Mucosa of stomach (tissue), 1 donor: ENCODE results near the gene XRCC3.

Experiments used
- H3K27me3 ChIP-seq: one replicate; pipeline ENCODE4 v1.7.0; 2013; ENCODE audit warnings: mild to moderate bottlenecking, low read length; ENCODE audit not compliant: control insufficient read depth, insufficient read depth
- H3K36me3 ChIP-seq: one replicate; pipeline ENCODE4 v1.7.0; 2013; ENCODE audit warnings: low read length; ENCODE audit not compliant: control insufficient read depth, insufficient read depth
- H3K4me1 ChIP-seq: one replicate; pipeline ENCODE4 v1.7.0; 2013; ENCODE audit warnings: mild to moderate bottlenecking, low read length; ENCODE audit not compliant: control insufficient read depth, insufficient read depth
- H3K4me3 ChIP-seq: one replicate; pipeline ENCODE4 v1.7.0; 2013; ENCODE audit warnings: low read length
- H3K9ac ChIP-seq: one replicate; pipeline ENCODE4 v1.7.0; 2013; ENCODE audit warnings: mild to moderate bottlenecking, low read length, moderate library complexity
- H3K9me3 ChIP-seq: one replicate; pipeline ENCODE4 v1.7.0; 2013; ENCODE audit warnings: mild to moderate bottlenecking, low read length, moderate library complexity; ENCODE audit not compliant: control insufficient read depth
- donor health status: Pancreatic carcinoma.

The XRCC3 gene

GRCh38 chr14:103680491-103681231 lies 34.6 kb downstream of the XRCC3 start:
- Histone ChIP-seq H3K4me1 (no peaks in the 10 kb centered on the region), H3K4me3 (no peak overlapping the region), H3K9me3 (no peaks in the 10 kb centered on the region), H3K9ac (no peak overlapping the region), H3K27me3 (no peaks in the 10 kb centered on the region), H3K36me3 (peaks cover 19% of the 10 kb centered on the region)

- Histone ChIP-seq H3K36me3 (peaks cover 16% of the 10 kb centered on the region), H3K4me3 (no peak overlapping the region), H3K27me3 (no peaks in the 10 kb centered on the region), H3K4me1 (no peaks in the 10 kb centered on the region), H3K9ac (no peak overlapping the region), H3K9me3 (no peaks in the 10 kb centered on the region)
Observed at GRCh38 chr14:103679351-103679750, 35.9 kb downstream of the XRCC3 start.

GRCh38 chr14:103676881-103677675 lies 38.2 kb downstream of the XRCC3 start:
- H3K9me3 ChIP-seq = no peaks in the 10 kb centered on the region

GRCh38 chr14:103675957-103676356 lies 39.3 kb downstream of the XRCC3 start:
- peaks cover 9% of the 10 kb centered on the region for H3K36me3 ChIP-seq
- H3K4me1 ChIP-seq = no peaks in the 10 kb centered on the region
- H3K9me3 ChIP-seq = no peaks in the 10 kb centered on the region
- H3K9ac ChIP-seq = no peak overlapping the region
- H3K4me3 ChIP-seq = no peak overlapping the region
- no peaks in the 10 kb centered on the region for H3K27me3 ChIP-seq

More at GRCh38 chr14:103676881-103677675, 38.2 kb downstream of the XRCC3 start:
- Histone ChIP-seq H3K27me3 (no peaks in the 10 kb centered on the region), H3K4me3 (no peak overlapping the region), H3K36me3 (peaks cover 9% of the 10 kb centered on the region), H3K4me1 (no peaks in the 10 kb centered on the region), H3K9ac (no peak overlapping the region)

- Histone ChIP-seq H3K4me3 (no peak overlapping the region), H3K4me1 (no peaks in the 10 kb centered on the region), H3K27me3 (no peaks in the 10 kb centered on the region), H3K36me3 (peaks cover 3% of the 10 kb centered on the region), H3K9me3 (no peaks in the 10 kb centered on the region), H3K9ac (no peak overlapping the region)
Observed at GRCh38 chr14:103671911-103672310, 43.3 kb downstream of the XRCC3 start.

- Histone ChIP-seq H3K4me1 (no peaks in the 10 kb centered on the region), H3K9ac (no peak overlapping the region), H3K9me3 (no peaks in the 10 kb centered on the region), H3K36me3 (no peaks in the 10 kb centered on the region), H3K4me3 (no peak overlapping the region), H3K27me3 (no peaks in the 10 kb centered on the region)
Observed at GRCh38 chr14:103669370-103669769, 45.9 kb downstream of the XRCC3 start.

- Histone ChIP-seq H3K36me3 (no peaks in the 10 kb centered on the region), H3K4me3 (no peak overlapping the region), H3K4me1 (no peaks in the 10 kb centered on the region), H3K27me3 (no peaks in the 10 kb centered on the region), H3K9me3 (no peaks in the 10 kb centered on the region), H3K9ac (no peak overlapping the region)
Observed at GRCh38 chr14:103668117-103668516, 47.1 kb downstream of the XRCC3 start.

- Histone ChIP-seq H3K36me3 (no peaks in the 10 kb centered on the region), H3K4me3 (no peak overlapping the region), H3K9me3 (no peaks in the 10 kb centered on the region), H3K4me1 (no peaks in the 10 kb centered on the region), H3K27me3 (no peaks in the 10 kb centered on the region), H3K9ac (no peak overlapping the region)
Observed at GRCh38 chr14:103667671-103668070, 47.6 kb downstream of the XRCC3 start.

GRCh38 chr14:103663506-103663905 lies 51.7 kb downstream of the XRCC3 start:
- Histone ChIP-seq H3K27me3 (no peaks in the 10 kb centered on the region), H3K9ac (no peak overlapping the region), H3K36me3 (peaks cover 11% of the 10 kb centered on the region), H3K9me3 (no peaks in the 10 kb centered on the region), H3K4me1 (no peaks in the 10 kb centered on the region), H3K4me3 (no peak overlapping the region)

GRCh38 chr14:103662591-103662990 lies 52.7 kb downstream of the XRCC3 start:
- Histone ChIP-seq H3K27me3 (no peaks in the 10 kb centered on the region), H3K36me3 (peaks cover 11% of the 10 kb centered on the region), H3K4me3 (no peak overlapping the region), H3K9me3 (no peaks in the 10 kb centered on the region), H3K9ac (no peak overlapping the region), H3K4me1 (no peaks in the 10 kb centered on the region)

- H3K4me1 ChIP-seq = no peaks in the 10 kb centered on the region
- H3K27me3 ChIP-seq = no peaks in the 10 kb centered on the region
- no peak overlapping the region for H3K9ac ChIP-seq
- no peak overlapping the region for H3K4me3 ChIP-seq
- peaks cover 12% of the 10 kb centered on the region for H3K36me3 ChIP-seq
- no peaks in the 10 kb centered on the region for H3K9me3 ChIP-seq
Observed at GRCh38 chr14:103662029-103662428, 53.2 kb downstream of the XRCC3 start.

GRCh38 chr14:103659631-103660030 lies 55.6 kb downstream of the XRCC3 start:
- Histone ChIP-seq H3K9me3 (no peaks in the 10 kb centered on the region), H3K4me1 (peaks cover 4% of the 10 kb centered on the region), H3K27me3 (no peaks in the 10 kb centered on the region), H3K9ac (no peak overlapping the region), H3K4me3 (no peak overlapping the region), H3K36me3 (peaks cover 19% of the 10 kb centered on the region)
